Left ventricle myocardium inferior (tissue), 1 donor: ENCODE measurements around the gene TSPAN31. TPM values are rescaled to one million over a fixed set of nuclear protein-coding genes. Genes with fewer than 3 reads are reported as not detected.

Source experiments
- DNase-seq: peaks from one replicate; pipeline ENCODE4 v3.0.0-alpha.2; 2020
- H3K27ac ChIP-seq: fragments of 200-600 bp; replicated peaks from 2 replicates; pipeline ENCODE4 v1.8.0; 2021
- H3K27me3 ChIP-seq: fragments of 200-600 bp; 2 replicates; pipeline ENCODE4 v1.8.0; 2021; ENCODE audit warnings: low read depth
- H3K36me3 ChIP-seq: fragments of 200-600 bp; 2 replicates; pipeline ENCODE4 v1.8.0; 2021
- H3K4me1 ChIP-seq: fragments of 200-600 bp; 2 replicates; pipeline ENCODE4 v1.8.0; 2021
- H3K4me3 ChIP-seq: fragments of 200-600 bp; 2 replicates; pipeline ENCODE4 v1.8.0; 2021; ENCODE audit warnings: mild to moderate bottlenecking, moderate library complexity
- H3K9me3 ChIP-seq: fragments of 200-600 bp; replicated peaks from 2 replicates; pipeline ENCODE4 v1.8.0; 2021
- CTCF ChIP-seq: fragments of 200-600 bp; IDR thresholded peaks from 2 replicates; pipeline ENCODE4 v1.8.0; 2021; ENCODE audit warnings: antibody characterized with exemption, mild to moderate bottlenecking, borderline replicate concordance
- intact Hi-C: fragments of 100-400 bp; cut with micrococcal nuclease; formaldehyde crosslinking; loops from one replicate; pipeline ENCODE4 v1.11.0; 2022
- total RNA-seq: library from RNA; stranded (reverse); fragmentation: NEBNext Ultra II Directional; extraction: Animal tissue kit (Norgen Biotek cat#: 25700); gene quantifications from one replicate; pipeline ENCODE4 v1.2.1, GENCODE V29; 2021
- donor health status: DM: no; HTN: yes; CAD: no; lungs with severe emphysema.

Gene TSPAN31
- total RNA-seq, 1 donor from 2014 or later: 27.2 TPM

GRCh38 chr12:57775044-57775443, 30.2 kb downstream of the TSPAN31 start:
- H3K36me3 ChIP-seq: peaks cover 8% of the 10 kb centered on the region
- peaks cover 24% of the 10 kb centered on the region for H3K4me1 ChIP-seq
- TF ChIP-seq CTCF: no peak
- intact Hi-C loops: no loop called here
- no peaks in the 10 kb centered on the region for H3K9me3 ChIP-seq
- H3K27ac ChIP-seq: no peak overlapping the region
- no peak overlapping the region for H3K4me3 ChIP-seq
- DNase-seq: no peak
- no peaks in the 10 kb centered on the region for H3K27me3 ChIP-seq

DNA sequence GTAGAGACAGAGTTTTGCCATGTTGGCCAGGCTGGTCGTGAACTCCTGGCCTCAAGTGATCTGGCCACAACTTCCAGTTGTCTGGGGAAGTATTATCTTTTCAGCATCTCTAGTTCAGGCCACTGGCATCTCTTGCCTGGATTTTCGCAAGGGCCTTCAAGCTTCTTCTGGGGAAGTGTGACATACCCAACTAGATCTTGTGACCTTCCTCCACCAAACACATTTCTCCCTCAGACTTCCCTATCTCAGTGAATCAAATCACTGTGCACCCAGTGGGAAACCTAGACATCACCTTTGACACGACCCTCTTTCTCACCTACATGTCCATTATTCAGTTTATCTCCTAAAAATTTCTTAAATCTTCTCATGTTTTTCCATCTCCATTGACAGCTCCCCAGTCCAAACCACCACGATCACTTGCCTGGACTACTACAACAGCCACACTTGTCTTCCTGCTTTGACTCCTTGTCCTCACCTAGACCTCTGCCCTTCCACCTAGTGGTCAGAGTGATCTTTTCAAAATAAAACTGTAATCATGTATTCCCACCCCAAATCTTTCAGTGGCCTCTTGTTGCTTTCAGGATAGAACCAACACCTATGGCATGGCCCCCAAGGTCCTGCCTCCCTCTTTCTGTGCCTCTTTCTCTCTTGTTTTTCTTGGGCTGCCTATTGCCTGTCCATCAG, 30.9 kb downstream of the TSPAN31 start:
- no peak for TF ChIP-seq CTCF
- peaks cover 8% of the 10 kb centered on the region for H3K36me3 ChIP-seq
- H3K27ac ChIP-seq: no peak overlapping the region
- peaks cover 24% of the 10 kb centered on the region for H3K4me1 ChIP-seq
- no peaks in the 10 kb centered on the region for H3K9me3 ChIP-seq
- DNase-seq: no peak
- intact Hi-C loops: no loop called here
- H3K27me3 ChIP-seq: no peaks in the 10 kb centered on the region
- H3K4me3 ChIP-seq: no peak overlapping the region

DNA sequence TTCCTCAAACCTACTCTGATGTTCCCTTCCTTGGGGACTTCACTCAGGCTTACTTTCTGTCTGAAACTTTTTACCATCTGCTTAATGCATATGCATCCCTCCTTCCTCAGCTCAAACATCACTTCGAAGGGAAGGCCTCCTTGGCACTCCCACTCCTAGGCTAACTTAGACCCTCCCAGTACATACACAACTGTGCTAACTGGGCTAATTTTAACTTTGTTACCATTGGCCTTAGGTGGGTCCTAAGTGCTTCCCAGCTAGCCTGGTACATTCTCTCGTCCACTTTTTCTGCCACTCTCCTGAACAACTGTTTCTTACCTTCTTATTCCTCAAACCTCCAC, 31.4 kb downstream of the TSPAN31 start:
- intact Hi-C loops: no loop called here
- no peak overlapping the region for H3K4me3 ChIP-seq
- no peak overlapping the region for H3K27ac ChIP-seq
- no peak for DNase-seq
- peaks cover 23% of the 10 kb centered on the region for H3K4me1 ChIP-seq
- no peak for TF ChIP-seq CTCF
- no peaks in the 10 kb centered on the region for H3K9me3 ChIP-seq
- H3K36me3 ChIP-seq: peaks cover 6% of the 10 kb centered on the region
- H3K27me3 ChIP-seq: no peaks in the 10 kb centered on the region

DNA sequence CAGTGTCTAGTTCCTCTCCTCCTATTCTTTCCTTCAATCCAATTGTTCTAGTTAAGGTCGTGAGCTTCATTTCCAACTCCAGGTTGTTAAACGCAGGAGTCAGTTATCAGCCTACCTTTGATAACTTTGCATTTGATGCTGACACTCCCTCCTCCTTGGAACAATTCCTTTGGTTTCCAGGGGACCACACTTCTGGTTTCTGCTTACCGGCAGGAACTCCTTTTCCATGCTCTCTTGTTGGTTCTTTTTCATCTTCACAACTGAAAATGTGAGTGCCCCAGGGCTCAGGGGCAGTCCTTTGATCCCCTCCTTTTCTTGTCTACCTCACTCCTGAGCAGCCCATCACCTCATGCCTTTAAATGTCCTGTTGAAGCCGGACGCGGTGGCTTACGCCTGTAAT, 32.5 kb downstream of the TSPAN31 start:
- Histone ChIP-seq H3K4me1 (peaks cover 17% of the 10 kb centered on the region), H3K27ac (no peak overlapping the region), H3K27me3 (no peaks in the 10 kb centered on the region), H3K9me3 (no peaks in the 10 kb centered on the region), H3K4me3 (no peak overlapping the region), H3K36me3 (peaks cover 6% of the 10 kb centered on the region)
- intact Hi-C loops: no loop called here
- DNase-seq: no peak
- TF ChIP-seq CTCF: no peak

- H3K27me3 ChIP-seq: no peaks in the 10 kb centered on the region
Observed at GRCh38 chr12:57777911-57778310, 33.1 kb downstream of the TSPAN31 start.

More at GRCh38 chr12:57777911-57778310, 33.1 kb downstream of the TSPAN31 start:
- Histone ChIP-seq H3K4me3 (no peak overlapping the region), H3K36me3 (peaks cover 6% of the 10 kb centered on the region), H3K9me3 (no peaks in the 10 kb centered on the region), H3K4me1 (peaks cover 15% of the 10 kb centered on the region), H3K27ac (no peak overlapping the region)
- no peak for TF ChIP-seq CTCF
- no peak for DNase-seq
- intact Hi-C loops: no loop called here
